Memory B cell (primary cell): ENCODE measurements around the gene SMIM13.

Source experiments
- ATAC-seq: fragments of 150-1000 bp; cut with Tn5 transposase; 2 replicates; pipeline ENCODE4 v1.10.0; 2021; ENCODE audit warnings: low read depth, mild to moderate bottlenecking, moderate library complexity
- DNase-seq, 2 donors: peaks; one replicate each; pipeline ENCODE4 v3.0.0; 2022; ENCODE audit warnings: low spot score in 2 of 2
- H3K27ac Mint-ChIP-seq: one replicate; pipeline ENCODE4 v1.8.0; 2022; ENCODE audit warnings: mild to moderate bottlenecking, moderate library complexity, mixed read lengths
- H3K27me3 Mint-ChIP-seq: one replicate; pipeline ENCODE4 v1.8.0; 2022; ENCODE audit warnings: mixed read lengths
- H3K36me3 Mint-ChIP-seq: one replicate; pipeline ENCODE4 v1.8.0; 2022; ENCODE audit warnings: mild to moderate bottlenecking, mixed read lengths
- H3K4me1 Mint-ChIP-seq: one replicate; pipeline ENCODE4 v1.8.0; 2022; ENCODE audit warnings: mixed read lengths
- H3K4me3 Mint-ChIP-seq: one replicate; pipeline ENCODE4 v1.8.0; 2022; ENCODE audit warnings: mild to moderate bottlenecking, moderate library complexity, mixed read lengths
- H3K9me3 Mint-ChIP-seq: one replicate; pipeline ENCODE4 v1.8.0; 2022; ENCODE audit warnings: mixed read lengths

Gene SMIM13

DNA sequence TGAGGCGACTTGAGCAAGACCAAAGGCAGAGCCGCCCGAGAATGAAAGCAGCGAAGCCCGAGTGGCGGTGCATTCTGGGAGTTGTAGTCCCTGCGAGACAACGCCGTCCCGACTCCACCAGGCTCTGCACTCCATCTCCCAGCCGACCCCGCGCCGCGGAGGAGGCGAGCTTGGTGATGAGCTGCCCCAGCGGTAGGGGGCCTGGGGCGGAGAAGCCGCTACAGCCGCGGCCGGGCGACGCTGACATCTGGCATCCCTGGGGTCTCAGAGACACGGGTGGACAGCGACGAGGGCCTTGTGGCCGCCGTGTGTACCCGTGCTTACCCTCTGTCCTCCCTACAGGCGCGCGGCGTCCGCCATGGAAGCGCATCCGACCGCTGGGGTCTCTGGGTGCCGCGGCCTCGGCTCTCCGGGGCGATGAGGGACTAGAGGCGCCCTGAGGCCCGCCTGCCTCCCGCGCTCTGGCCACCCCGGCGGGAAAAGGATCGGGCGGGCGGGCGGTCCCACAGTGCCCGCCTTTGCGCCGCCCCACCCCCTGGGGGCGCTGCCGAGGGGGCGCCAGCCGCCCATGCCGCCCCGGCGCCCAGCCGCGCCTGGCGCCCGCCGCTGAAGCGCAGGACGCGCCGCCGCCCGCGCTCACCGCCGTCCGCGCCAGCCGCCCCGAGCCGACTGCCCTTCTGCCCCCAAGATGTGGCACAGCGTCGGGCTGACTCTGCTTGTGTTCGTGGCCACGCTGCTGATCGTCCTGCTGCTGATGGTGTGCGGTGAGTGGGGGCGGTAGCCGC is at the start of gene SMIM13:
SMIM13 (plus strand) TSS at position 209 of the 785 bp plus-strand sequence; CDS start at position 689, 480 bp downstream.
- peaks cover 11% of the 10 kb centered on the region for H3K4me1 Mint-ChIP-seq
- peak; percentile 88 for ATAC-seq
- H3K36me3 Mint-ChIP-seq: no peaks in the 10 kb centered on the region
- no peaks in the 10 kb centered on the region for H3K9me3 Mint-ChIP-seq
- H3K27ac Mint-ChIP-seq: peak within 1 kb of the TSS; percentile 94
- peak; percentile 92 to 93 for DNase-seq
- peak within 1 kb of the TSS; percentile 94 for H3K4me3 Mint-ChIP-seq
- no peaks in the 10 kb centered on the region for H3K27me3 Mint-ChIP-seq

GRCh38 chr6:11043961-11044711 is 49.5 kb upstream of the SMIM13 start, which contains the start of gene ELOVL2:
Gene ELOVL2, minus strand, starts transcription at chr6:11044305. Its CDS starts 75 bp downstream, at chr6:11044230.
- H3K4me1 Mint-ChIP-seq: peaks cover 12% of the 10 kb centered on the region
- ATAC-seq (peak; percentile 66), DNase-seq (peak; percentile 4 to 36)
- peak within 1 kb of the TSS; percentile 1 for H3K27ac Mint-ChIP-seq
- peak within 1 kb of the TSS; percentile 75 for H3K4me3 Mint-ChIP-seq
- peaks cover 28% of the 10 kb centered on the region for H3K27me3 Mint-ChIP-seq
- H3K36me3 Mint-ChIP-seq: no peaks in the 10 kb centered on the region
- H3K9me3 Mint-ChIP-seq: no peaks in the 10 kb centered on the region

DNA sequence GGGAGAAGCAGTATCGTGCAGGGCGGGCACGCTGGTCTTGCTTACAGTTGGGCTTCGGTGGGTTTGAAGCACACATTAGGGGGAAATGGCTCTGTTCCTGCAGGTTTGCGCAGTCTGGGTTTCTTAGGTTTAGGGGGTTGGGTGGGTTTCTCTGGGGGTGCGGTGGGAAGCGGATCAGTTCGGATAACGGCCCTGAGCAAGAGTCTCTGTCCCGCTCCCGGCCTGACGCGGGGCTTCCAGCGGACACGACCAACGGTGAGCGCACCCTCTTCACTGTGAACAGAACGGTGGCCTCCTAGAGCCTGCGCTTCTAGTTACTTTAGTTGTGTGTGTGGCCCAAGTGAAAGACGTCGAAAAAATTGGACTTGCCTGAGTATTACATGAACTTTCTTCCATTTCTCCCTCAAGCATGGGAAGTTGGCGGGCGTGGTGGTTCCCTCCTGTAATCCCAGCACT is 48.9 kb upstream of the SMIM13 start:
- Mint-ChIP-seq H3K9me3 (no peaks in the 10 kb centered on the region), H3K4me3 (peak overlapping the region; percentile 75), H3K36me3 (no peaks in the 10 kb centered on the region), H3K27me3 (peaks cover 27% of the 10 kb centered on the region), H3K4me1 (peaks cover 12% of the 10 kb centered on the region), H3K27ac (no peak overlapping the region)
- DNase-seq (no peak), ATAC-seq (no peak)

GRCh38 chr6:11050731-11051130 is 42.9 kb upstream of the SMIM13 start:
- Mint-ChIP-seq H3K27me3 (peaks cover 18% of the 10 kb centered on the region), H3K4me3 (no peak overlapping the region), H3K4me1 (no peaks in the 10 kb centered on the region), H3K36me3 (no peaks in the 10 kb centered on the region), H3K27ac (no peak overlapping the region), H3K9me3 (no peaks in the 10 kb centered on the region)
- DNase-seq (no peak), ATAC-seq (no peak)

DNA sequence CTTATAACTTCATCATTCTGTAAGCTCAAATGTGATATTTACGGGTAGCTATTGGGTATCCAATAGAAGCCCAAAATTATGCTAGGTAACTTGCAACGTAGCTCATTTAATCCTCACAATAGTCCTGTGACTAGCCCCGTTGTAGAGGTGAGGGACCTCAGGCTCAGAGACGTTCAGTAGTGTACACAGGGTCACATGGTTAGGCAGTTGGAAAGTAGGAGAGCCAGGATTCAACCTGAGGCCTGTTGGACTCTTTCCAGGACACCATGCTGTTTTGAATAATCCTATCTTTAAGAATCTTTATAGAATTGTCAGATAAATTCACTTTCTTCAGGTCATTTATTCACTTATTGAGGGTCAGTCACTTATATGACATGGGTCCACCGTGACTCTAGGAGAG is 40.3 kb upstream of the SMIM13 start:
- Mint-ChIP-seq H3K4me3 (no peak overlapping the region), H3K9me3 (no peaks in the 10 kb centered on the region), H3K4me1 (no peaks in the 10 kb centered on the region), H3K27me3 (peaks cover 10% of the 10 kb centered on the region), H3K27ac (no peak overlapping the region), H3K36me3 (no peaks in the 10 kb centered on the region)
- ATAC-seq: no peak
- DNase-seq: no peak

GRCh38 chr6:11054722-11055121 is 38.9 kb upstream of the SMIM13 start:
- H3K36me3 Mint-ChIP-seq: no peaks in the 10 kb centered on the region
- peaks cover 10% of the 10 kb centered on the region for H3K27me3 Mint-ChIP-seq
- H3K4me1 Mint-ChIP-seq: no peaks in the 10 kb centered on the region
- no peak for DNase-seq
- ATAC-seq: no peak
- no peak overlapping the region for H3K4me3 Mint-ChIP-seq
- H3K9me3 Mint-ChIP-seq: no peaks in the 10 kb centered on the region
- no peak overlapping the region for H3K27ac Mint-ChIP-seq

GRCh38 chr6:11055127-11055627 is 38.5 kb upstream of the SMIM13 start:
- H3K27me3 Mint-ChIP-seq: peaks cover 10% of the 10 kb centered on the region
- DNase-seq: no peak

DNA sequence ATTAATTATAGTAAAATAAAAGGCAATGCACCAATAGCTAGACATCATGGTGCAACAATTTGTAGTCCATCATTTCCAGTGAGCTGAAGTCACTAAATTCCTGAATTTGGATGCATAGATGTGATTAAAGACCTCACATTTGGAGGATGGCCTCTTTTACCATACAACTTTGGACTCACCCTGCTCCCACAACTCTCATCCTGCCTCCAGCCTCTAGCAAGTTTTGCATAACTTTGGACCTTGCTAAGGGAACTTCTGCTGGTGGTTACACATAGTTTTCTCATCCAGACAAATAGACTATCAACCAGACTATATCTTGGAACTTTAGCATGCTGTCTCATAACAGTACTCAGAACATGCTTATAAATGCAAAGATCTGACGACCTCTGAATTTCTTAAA is 36.8 kb upstream of the SMIM13 start:
- no peak for ATAC-seq
- no peak for DNase-seq
- Mint-ChIP-seq H3K27me3 (peaks cover 7% of the 10 kb centered on the region), H3K4me3 (no peak overlapping the region), H3K36me3 (no peaks in the 10 kb centered on the region), H3K4me1 (no peaks in the 10 kb centered on the region), H3K9me3 (no peaks in the 10 kb centered on the region), H3K27ac (no peak overlapping the region)

More at GRCh38 chr6:11055127-11055627, 38.5 kb upstream of the SMIM13 start:
- no peak overlapping the region for H3K27ac Mint-ChIP-seq
- no peaks in the 10 kb centered on the region for H3K9me3 Mint-ChIP-seq
- H3K4me3 Mint-ChIP-seq: no peak overlapping the region
- no peaks in the 10 kb centered on the region for H3K36me3 Mint-ChIP-seq
- no peaks in the 10 kb centered on the region for H3K4me1 Mint-ChIP-seq
- ATAC-seq: no peak

- Mint-ChIP-seq H3K27ac (no peak overlapping the region), H3K4me1 (no peaks in the 10 kb centered on the region), H3K27me3 (peaks cover 7% of the 10 kb centered on the region), H3K36me3 (no peaks in the 10 kb centered on the region), H3K4me3 (no peak overlapping the region), H3K9me3 (no peaks in the 10 kb centered on the region)
- DNase-seq (no peak), ATAC-seq (no peak)
Measured at GRCh38 chr6:11058406-11058805, 35.2 kb upstream of the SMIM13 start.

DNA sequence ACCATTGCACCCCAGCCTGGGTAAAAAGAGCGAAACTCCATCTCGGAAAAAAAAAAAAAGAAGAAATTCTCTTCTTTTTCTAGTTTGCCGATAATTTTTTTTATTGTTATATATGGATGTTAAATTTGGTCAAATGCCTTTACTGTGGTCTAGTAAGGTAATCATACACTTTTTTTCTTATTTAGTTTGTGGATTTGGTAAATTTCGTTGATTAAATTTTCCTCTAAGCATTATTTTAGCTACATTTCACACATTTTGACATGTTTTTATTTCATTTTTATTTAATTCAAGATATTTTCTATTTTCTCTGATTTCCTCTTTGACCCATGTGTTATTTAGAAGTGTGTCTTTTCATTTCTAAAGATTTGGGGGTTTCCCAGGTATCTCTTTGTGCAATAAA is 31.6 kb upstream of the SMIM13 start:
- Mint-ChIP-seq H3K4me3 (no peak overlapping the region), H3K27ac (no peak overlapping the region), H3K9me3 (no peaks in the 10 kb centered on the region), H3K4me1 (no peaks in the 10 kb centered on the region), H3K36me3 (no peaks in the 10 kb centered on the region), H3K27me3 (peaks cover 4% of the 10 kb centered on the region)
- DNase-seq (no peak), ATAC-seq (no peak)

GRCh38 chr6:11062715-11063114 is 30.9 kb upstream of the SMIM13 start:
- ATAC-seq (no peak), DNase-seq (no peak)
- peaks cover 4% of the 10 kb centered on the region for H3K27me3 Mint-ChIP-seq
- no peaks in the 10 kb centered on the region for H3K4me1 Mint-ChIP-seq
- no peaks in the 10 kb centered on the region for H3K9me3 Mint-ChIP-seq
- no peak overlapping the region for H3K4me3 Mint-ChIP-seq
- H3K27ac Mint-ChIP-seq: no peak overlapping the region
- H3K36me3 Mint-ChIP-seq: no peaks in the 10 kb centered on the region

- Mint-ChIP-seq H3K9me3 (no peaks in the 10 kb centered on the region), H3K4me3 (no peak overlapping the region), H3K27ac (no peak overlapping the region), H3K4me1 (no peaks in the 10 kb centered on the region), H3K36me3 (no peaks in the 10 kb centered on the region), H3K27me3 (peaks cover 6% of the 10 kb centered on the region)
- ATAC-seq (no peak), DNase-seq (no peak)
Measured at GRCh38 chr6:11064836-11065235, 28.8 kb upstream of the SMIM13 start.

GRCh38 chr6:11065436-11066202 is 28.0 kb upstream of the SMIM13 start:
- DNase-seq (no peak), ATAC-seq (no peak)
- Mint-ChIP-seq H3K9me3 (no peaks in the 10 kb centered on the region), H3K4me1 (no peaks in the 10 kb centered on the region), H3K27me3 (peaks cover 6% of the 10 kb centered on the region), H3K27ac (no peak overlapping the region), H3K36me3 (no peaks in the 10 kb centered on the region), H3K4me3 (no peak overlapping the region)
